Upper lobe of right lung (tissue), 1 donor: ENCODE results near the gene DIRAS1. TPM values are rescaled to one million over a fixed set of nuclear protein-coding genes. Genes with fewer than 3 reads are reported as not detected.
A peak's percentile ranks its signal among the peaks of the same experiment; 100 is the strongest.

Experiments used
- ATAC-seq: fragments of 200-7000 bp; cut with Tn5 transposase; one replicate; pipeline ENCODE4 v1.9.1; 2020; ENCODE audit warnings: mild to moderate bottlenecking, moderate library complexity
- DNase-seq: peaks from one replicate; pipeline ENCODE4 v3.0.0-alpha.2; 2020
- H3K27ac ChIP-seq: fragments of 200-600 bp; one replicate; pipeline ENCODE4 v1.8.0; 2022
- H3K27me3 ChIP-seq: fragments of 200-600 bp; one replicate; pipeline ENCODE4 v1.8.0; 2022; ENCODE audit warnings: mild to moderate bottlenecking
- H3K36me3 ChIP-seq: fragments of 200-600 bp; one replicate; pipeline ENCODE4 v1.8.0; 2022
- H3K4me1 ChIP-seq: fragments of 200-600 bp; one replicate; pipeline ENCODE4 v1.8.0; 2022
- H3K4me3 ChIP-seq: fragments of 200-600 bp; one replicate; pipeline ENCODE4 v1.8.0; 2022; ENCODE audit warnings: mild to moderate bottlenecking
- H3K9me3 ChIP-seq: fragments of 200-600 bp; one replicate; pipeline ENCODE4 v1.8.0; 2022
- CTCF ChIP-seq: fragments of 200-600 bp; IDR thresholded peaks from one replicate; pipeline ENCODE4 v1.8.0; 2022; ENCODE audit warnings: antibody characterized with exemption
- intact Hi-C: fragments of 100-400 bp; cut with DNase I; formaldehyde crosslinking; loops from one replicate; pipeline ENCODE4 v1.11.0; 2022
- total RNA-seq: library from RNA; stranded (reverse); fragmentation: NEBNext Ultra II Directional; extraction: Animal tissue kit (Norgen Biotek cat#: 25700); gene quantifications from one replicate; pipeline ENCODE4 v1.2.1, GENCODE V29; 2021
- donor health status: DM: no; HTN: yes; CAD: no; lungs with severe emphysema.

The DIRAS1 gene
- total RNA-seq, 1 donor from 2014 or later: 1.8 TPM

- intact Hi-C loops: no loop called here
- ATAC-seq (peak; percentile 100), DNase-seq (peak; percentile 98)
- Histone ChIP-seq H3K27ac (no peak within 1 kb of the TSS), H3K9me3 (no peaks in the 10 kb centered on the region), H3K27me3 (peaks cover 7% of the 10 kb centered on the region), H3K36me3 (no peaks in the 10 kb centered on the region), H3K4me3 (peak within 1 kb of the TSS; percentile 42), H3K4me1 (no peaks in the 10 kb centered on the region)
- no peak for TF ChIP-seq CTCF
Measured at GRCh38 chr19:2702170-2703076, 18.7 kb downstream of the DIRAS1 start, which contains the start of gene GNG7. Gene GNG7, minus strand, starts transcription at chr19:2702694. Its CDS starts 182,006 bp downstream, at chr19:2520688.

- DNase-seq (no peak), ATAC-seq (no peak)
- no peak for TF ChIP-seq CTCF
- no peaks in the 10 kb centered on the region for H3K9me3 ChIP-seq
- no peak overlapping the region for H3K27ac ChIP-seq
- intact Hi-C loops: no loop called here
- peaks cover 7% of the 10 kb centered on the region for H3K27me3 ChIP-seq
- H3K4me3 ChIP-seq: peak overlapping the region; percentile 42
- H3K4me1 ChIP-seq: no peaks in the 10 kb centered on the region
- H3K36me3 ChIP-seq: no peaks in the 10 kb centered on the region
Measured at GRCh38 chr19:2701361-2702169, 19.6 kb downstream of the DIRAS1 start.

- no peaks in the 10 kb centered on the region for H3K36me3 ChIP-seq
- TF ChIP-seq CTCF: no peak
- ATAC-seq (no peak), DNase-seq (no peak)
- peaks cover 7% of the 10 kb centered on the region for H3K27me3 ChIP-seq
- no peak overlapping the region for H3K27ac ChIP-seq
- intact Hi-C loops: no loop called here
- no peaks in the 10 kb centered on the region for H3K9me3 ChIP-seq
- no peak overlapping the region for H3K4me3 ChIP-seq
- no peaks in the 10 kb centered on the region for H3K4me1 ChIP-seq
Measured at GRCh38 chr19:2700660-2701360, 20.4 kb downstream of the DIRAS1 start.

GRCh38 chr19:2699413-2700140 is 21.6 kb downstream of the DIRAS1 start:
- Histone ChIP-seq H3K27me3 (peaks cover 7% of the 10 kb centered on the region), H3K4me3 (no peak overlapping the region), H3K36me3 (no peaks in the 10 kb centered on the region), H3K4me1 (peaks cover 7% of the 10 kb centered on the region), H3K9me3 (no peaks in the 10 kb centered on the region), H3K27ac (no peak overlapping the region)
- no peak for TF ChIP-seq CTCF
- ATAC-seq (no peak), DNase-seq (no peak)
- intact Hi-C loops: no loop called here

GRCh38 chr19:2694196-2694595 is 27.0 kb downstream of the DIRAS1 start:
- DNase-seq (no peak), ATAC-seq (no peak)
- peaks cover 8% of the 10 kb centered on the region for H3K4me1 ChIP-seq
- intact Hi-C loops: no loop called here
- no peak overlapping the region for H3K27ac ChIP-seq
- H3K36me3 ChIP-seq: no peaks in the 10 kb centered on the region
- H3K4me3 ChIP-seq: no peak overlapping the region
- TF ChIP-seq CTCF: no peak
- H3K9me3 ChIP-seq: no peaks in the 10 kb centered on the region
- H3K27me3 ChIP-seq: no peaks in the 10 kb centered on the region
